Neural progenitor cell (in vitro differentiated cells): ENCODE results near the gene BLCAP. TPM values are rescaled to one million over a fixed set of nuclear protein-coding genes. Genes with fewer than 3 reads are reported as not detected.
"Not testable (repeated sequence)": the region's sequence is repeated elsewhere in the genome, so short reads cannot be mapped to it uniquely, and the experiment has no call there.

ENCODE experiments used
- DNase-seq: peaks from one replicate; pipeline ENCODE4 v3.0.0-alpha.2; 2016; ENCODE audit warnings: low spot score
- H2AFZ ChIP-seq: fragments of 200-600 bp; sonication (generic); replicated peaks from 2 replicates; pipeline ENCODE4 v1.6.1; 2016; ENCODE audit warnings: antibody characterized with exemption
- H3F3A ChIP-seq: fragments of 200-600 bp; sonication (generic); 2 replicates; pipeline ENCODE4 v1.6.1; 2016; ENCODE audit warnings: antibody characterized with exemption, low read depth
- H3K27ac ChIP-seq: fragments of 200-600 bp; sonication (generic); 2 replicates; pipeline ENCODE4 v1.5.1; 2016; ENCODE audit warnings: mild to moderate bottlenecking
- H3K27me3 ChIP-seq: fragments of 200-600 bp; sonication (generic); 2 replicates; pipeline ENCODE4 v1.6.1; 2016; ENCODE audit warnings: mild to moderate bottlenecking, moderate library complexity
- H3K36me3 ChIP-seq: fragments of 200-600 bp; sonication (generic); 2 replicates; pipeline ENCODE4 v1.5.1; 2016
- H3K4me1 ChIP-seq: fragments of 200-600 bp; sonication (generic); 2 replicates; pipeline ENCODE4 v1.6.1; 2016; ENCODE audit warnings: mixed run types
- H3K4me2 ChIP-seq: fragments of 200-600 bp; sonication (generic); 2 replicates; pipeline ENCODE4 v1.6.1; 2016
- H3K4me3 ChIP-seq: fragments of 200-600 bp; sonication (generic); 2 replicates; pipeline ENCODE4 v1.5.1; 2016
- H3K79me2 ChIP-seq: fragments of 200-600 bp; sonication (generic); 2 replicates; pipeline ENCODE4 v1.6.1; 2016; ENCODE audit warnings: low read depth
- H3K9ac ChIP-seq: fragments of 200-600 bp; sonication (generic); 2 replicates; pipeline ENCODE4 v1.6.1; 2016
- H3K9me3 ChIP-seq: fragments of 200-600 bp; sonication (generic); 2 replicates; pipeline ENCODE4 v1.5.1; 2016; ENCODE audit warnings: low read depth
- H4K20me1 ChIP-seq: fragments of 200-600 bp; sonication (generic); 2 replicates; pipeline ENCODE4 v1.6.1; 2016; ENCODE audit warnings: low read depth
- H3K27ac Mint-ChIP-seq: 3 replicates; pipeline ENCODE4 v1.8.0; 2021; ENCODE audit warnings: mixed read lengths
- H3K27me3 Mint-ChIP-seq: 2 replicates; pipeline ENCODE4 v1.8.0; 2022; ENCODE audit warnings: low read depth, mild to moderate bottlenecking, inconsistent platforms, moderate library complexity, mixed read lengths; ENCODE audit not compliant: insufficient read depth
- H3K36me3 Mint-ChIP-seq: 3 replicates; pipeline ENCODE4 v1.8.0; 2021; ENCODE audit warnings: mixed read lengths
- H3K4me1 Mint-ChIP-seq: 3 replicates; pipeline ENCODE4 v1.8.0; 2021; ENCODE audit warnings: mixed read lengths
- H3K4me3 Mint-ChIP-seq: 3 replicates; pipeline ENCODE4 v1.8.0; 2021; ENCODE audit warnings: mild to moderate bottlenecking, moderate library complexity, mixed read lengths
- H3K9me3 Mint-ChIP-seq: 3 replicates; pipeline ENCODE4 v1.8.0; 2020; ENCODE audit warnings: mixed read lengths
- EZH2 ChIP-seq: fragments of 200-600 bp; sonication (generic); IDR thresholded peaks from 2 replicates; pipeline ENCODE4 v1.6.1; 2017; ENCODE audit warnings: antibody characterized with exemption, mild to moderate bottlenecking, moderate library complexity
- EZH2phosphoT487 ChIP-seq: fragments of 200-600 bp; sonication (generic); IDR thresholded peaks from 2 replicates; pipeline ENCODE4 v1.6.1; 2017; ENCODE audit warnings: antibody characterized with exemption
- total RNA-seq: library from RNA; depleted of rRNA; stranded (reverse); fragments of >200 nt; gene quantifications from 2 replicates; pipeline ENCODE4 v1.2.3, GENCODE V29; 2015; ENCODE audit warnings: low replicate concordance
- TF ChIP-seq, protein P1 (sequence below): fragments of 200-600 bp; sonication (generic); IDR thresholded peaks from 2 replicates; pipeline ENCODE4 v1.5.1; 2017; ENCODE audit warnings: antibody characterized with exemption, mild to moderate bottlenecking

The BLCAP gene
- total RNA-seq, 1 donor from 2014 or later, result 46.4 TPM

GRCh38 chr20:37556538-37556937 lies 28.9 kb upstream of the BLCAP start:
- Mint-ChIP-seq H3K36me3 (no peaks in the 10 kb centered on the region), H3K27ac (peak overlapping the region; percentile 23), H3K27me3 (peaks cover 13% of the 10 kb centered on the region), H3K4me1 (no peaks in the 10 kb centered on the region), H3K4me3 (no peak overlapping the region), H3K9me3 (no peaks in the 10 kb centered on the region)
- no peak overlapping the region for H3K27ac ChIP-seq
- H3K4me3 ChIP-seq, result no peak overlapping the region
- no peaks in the 10 kb centered on the region for H3K9me3 ChIP-seq
- no peaks in the 10 kb centered on the region for H4K20me1 ChIP-seq
- no peaks in the 10 kb centered on the region for H3K27me3 ChIP-seq
- no peak for DNase-seq
- H3F3A ChIP-seq, result peaks cover 3% of the 10 kb centered on the region
- no peak overlapping the region for H3K9ac ChIP-seq
- TF ChIP-seq EZH2phosphoT487 (no peak), EZH2 (no peak)
- TF ChIP-seq, protein P1, sequence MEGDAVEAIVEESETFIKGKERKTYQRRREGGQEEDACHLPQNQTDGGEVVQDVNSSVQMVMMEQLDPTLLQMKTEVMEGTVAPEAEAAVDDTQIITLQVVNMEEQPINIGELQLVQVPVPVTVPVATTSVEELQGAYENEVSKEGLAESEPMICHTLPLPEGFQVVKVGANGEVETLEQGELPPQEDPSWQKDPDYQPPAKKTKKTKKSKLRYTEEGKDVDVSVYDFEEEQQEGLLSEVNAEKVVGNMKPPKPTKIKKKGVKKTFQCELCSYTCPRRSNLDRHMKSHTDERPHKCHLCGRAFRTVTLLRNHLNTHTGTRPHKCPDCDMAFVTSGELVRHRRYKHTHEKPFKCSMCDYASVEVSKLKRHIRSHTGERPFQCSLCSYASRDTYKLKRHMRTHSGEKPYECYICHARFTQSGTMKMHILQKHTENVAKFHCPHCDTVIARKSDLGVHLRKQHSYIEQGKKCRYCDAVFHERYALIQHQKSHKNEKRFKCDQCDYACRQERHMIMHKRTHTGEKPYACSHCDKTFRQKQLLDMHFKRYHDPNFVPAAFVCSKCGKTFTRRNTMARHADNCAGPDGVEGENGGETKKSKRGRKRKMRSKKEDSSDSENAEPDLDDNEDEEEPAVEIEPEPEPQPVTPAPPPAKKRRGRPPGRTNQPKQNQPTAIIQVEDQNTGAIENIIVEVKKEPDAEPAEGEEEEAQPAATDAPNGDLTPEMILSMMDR, result no peak
- H3K79me2 ChIP-seq, result no peaks in the 10 kb centered on the region
- no peak overlapping the region for H2AFZ ChIP-seq
- no peaks in the 10 kb centered on the region for H3K4me1 ChIP-seq
- H3K36me3 ChIP-seq, result no peaks in the 10 kb centered on the region
- no peak overlapping the region for H3K4me2 ChIP-seq

DNA sequence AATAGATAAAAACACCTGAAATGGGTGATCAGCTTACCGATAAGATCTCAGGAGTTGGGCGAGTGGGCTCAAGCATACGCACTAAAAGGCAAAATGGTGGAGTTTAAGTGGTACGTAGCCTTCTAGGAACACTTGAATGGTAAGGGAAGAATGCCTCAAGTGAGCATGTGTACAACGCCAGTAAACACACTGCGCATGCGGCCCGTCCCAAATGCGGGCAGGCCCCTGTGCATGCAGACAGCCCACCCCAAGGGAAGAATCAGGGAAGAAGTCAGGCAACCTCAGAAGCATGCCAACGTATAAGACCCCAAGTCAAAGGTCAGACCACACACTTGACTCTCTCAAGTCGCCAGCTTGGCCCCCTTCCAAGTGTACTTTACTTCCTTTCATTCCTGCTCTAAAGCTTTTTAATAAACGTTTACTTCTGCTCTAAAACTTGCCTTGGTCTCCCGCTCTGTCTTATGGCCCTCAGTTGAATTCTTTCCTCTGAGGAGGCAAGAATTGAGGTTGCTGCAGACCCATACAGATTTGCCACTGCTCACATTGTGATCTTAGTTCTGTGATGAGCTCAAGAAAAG lies 27.1 kb upstream of the BLCAP start:
- not testable (repeated sequence) for H3K4me2 ChIP-seq, H3F3A ChIP-seq, H4K20me1 ChIP-seq, H3K9ac ChIP-seq, DNase-seq, H3K36me3 ChIP-seq, H3K27me3 Mint-ChIP-seq, H3K4me1 Mint-ChIP-seq, H3K9me3 ChIP-seq, H3K27me3 ChIP-seq, H3K4me1 ChIP-seq, H3K9me3 Mint-ChIP-seq, H3K36me3 Mint-ChIP-seq, H3K27ac ChIP-seq, H3K79me2 ChIP-seq, H3K4me3 Mint-ChIP-seq, H3K4me3 ChIP-seq, H2AFZ ChIP-seq, H3K27ac Mint-ChIP-seq

DNA sequence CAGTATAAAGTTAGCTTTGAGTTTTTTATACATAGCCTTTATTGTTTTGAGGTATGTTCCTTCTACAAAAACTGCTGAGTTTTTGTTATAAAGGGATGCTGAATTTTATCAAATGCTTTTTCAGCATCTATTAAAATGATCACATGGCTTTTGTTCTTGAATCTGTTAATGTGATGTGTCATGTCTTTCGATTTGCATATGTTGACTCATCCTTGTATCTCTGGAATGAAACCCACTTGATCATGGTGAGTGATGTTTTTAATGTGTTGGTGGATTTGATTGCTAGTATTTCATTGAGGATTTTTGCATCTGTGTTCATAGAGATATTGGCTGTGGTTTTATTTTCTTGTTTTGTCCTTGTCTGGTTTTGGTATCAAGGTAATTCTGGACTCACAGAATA lies 24.7 kb upstream of the BLCAP start:
- H3F3A ChIP-seq, result peaks cover 3% of the 10 kb centered on the region
- H3K27me3 ChIP-seq, result no peaks in the 10 kb centered on the region
- Mint-ChIP-seq H3K27ac (no peak overlapping the region), H3K27me3 (peaks cover 9% of the 10 kb centered on the region), H3K36me3 (no peaks in the 10 kb centered on the region), H3K4me1 (peaks cover 3% of the 10 kb centered on the region), H3K4me3 (no peak overlapping the region), H3K9me3 (peaks cover 2% of the 10 kb centered on the region)
- no peak overlapping the region for H3K27ac ChIP-seq
- DNase-seq, result no peak
- no peaks in the 10 kb centered on the region for H4K20me1 ChIP-seq
- H3K4me3 ChIP-seq, result no peak overlapping the region
- no peaks in the 10 kb centered on the region for H3K79me2 ChIP-seq
- no peaks in the 10 kb centered on the region for H3K4me1 ChIP-seq
- H2AFZ ChIP-seq, result no peak overlapping the region
- no peak overlapping the region for H3K9ac ChIP-seq
- H3K4me2 ChIP-seq, result no peak overlapping the region
- no peaks in the 10 kb centered on the region for H3K36me3 ChIP-seq
- no peaks in the 10 kb centered on the region for H3K9me3 ChIP-seq
- TF ChIP-seq, protein P1, result no peak
- TF ChIP-seq EZH2, result no peak
- no peak for TF ChIP-seq EZH2phosphoT487

GRCh38 chr20:37551660-37552059 lies 24.0 kb upstream of the BLCAP start:
- H3K27ac Mint-ChIP-seq, H2AFZ ChIP-seq, H3K4me1 Mint-ChIP-seq, H3F3A ChIP-seq, H3K36me3 Mint-ChIP-seq, H3K4me2 ChIP-seq, H3K4me3 ChIP-seq, H3K79me2 ChIP-seq, H4K20me1 ChIP-seq, H3K27me3 Mint-ChIP-seq, DNase-seq, H3K9me3 Mint-ChIP-seq, H3K9ac ChIP-seq, H3K9me3 ChIP-seq, H3K36me3 ChIP-seq, H3K4me1 ChIP-seq, H3K4me3 Mint-ChIP-seq, H3K27me3 ChIP-seq, H3K27ac ChIP-seq: not testable (repeated sequence)

DNA sequence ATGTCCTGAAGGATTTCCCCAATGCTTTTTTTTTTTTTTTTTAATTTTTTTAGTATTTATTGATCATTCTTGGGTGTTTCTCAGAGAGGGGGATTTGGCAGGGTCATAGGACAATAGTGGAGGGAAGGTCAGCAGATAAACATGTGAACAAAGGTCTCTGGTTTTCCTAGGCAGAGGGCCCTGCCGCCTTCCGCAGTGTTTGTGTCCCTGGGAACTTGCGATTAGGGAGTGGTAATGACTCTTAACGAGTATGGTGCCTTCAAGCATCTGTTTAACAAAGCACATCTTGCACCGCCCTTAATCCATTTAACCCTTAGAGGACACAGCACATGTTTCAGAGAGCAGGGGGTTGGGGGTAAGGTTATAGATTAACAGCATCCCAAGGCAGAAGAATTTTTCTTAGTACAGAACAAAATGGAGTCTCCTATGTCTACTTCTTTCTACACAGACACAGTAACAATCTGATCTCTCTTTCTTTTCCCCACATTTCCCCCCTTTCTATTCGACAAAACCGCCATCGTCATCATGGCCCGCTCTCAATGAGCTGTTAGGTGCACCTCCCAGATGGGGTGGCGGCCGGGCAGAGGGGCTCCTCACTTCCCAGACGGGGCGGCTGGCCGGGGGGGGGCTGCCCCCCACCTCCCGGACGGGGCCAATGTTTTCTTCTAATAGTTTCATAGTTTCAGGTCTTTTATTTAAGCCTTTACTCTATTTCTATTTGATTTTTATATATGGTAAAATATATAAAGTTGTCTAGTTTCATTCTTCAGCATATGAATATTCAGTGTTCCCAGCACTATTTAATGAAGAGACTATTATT lies 22.6 kb upstream of the BLCAP start:
- not testable (repeated sequence) for H3K27ac ChIP-seq, H3F3A ChIP-seq, DNase-seq, H3K27ac Mint-ChIP-seq, H3K27me3 Mint-ChIP-seq, H3K36me3 ChIP-seq, H3K9me3 ChIP-seq, H3K9me3 Mint-ChIP-seq, H3K4me3 Mint-ChIP-seq, H3K36me3 Mint-ChIP-seq, H3K4me3 ChIP-seq, H2AFZ ChIP-seq, H3K27me3 ChIP-seq, H3K4me1 Mint-ChIP-seq, H3K4me2 ChIP-seq, H4K20me1 ChIP-seq, H3K79me2 ChIP-seq, H3K9ac ChIP-seq, H3K4me1 ChIP-seq
